HG03378 (cell line): ENCODE measurements around the gene PDZK1.
"Not testable (repeated sequence)": the region's sequence is repeated elsewhere in the genome, so short reads cannot be mapped to it uniquely, and the experiment has no call there.

Source experiments
- ATAC-seq: cut with Tn5 transposase; IDR thresholded peaks from one replicate; pipeline ENCODE4 v1.9.1; 2021; ENCODE audit warnings: mild to moderate bottlenecking, moderate library complexity; ENCODE audit not compliant: unreplicated experiment

Gene PDZK1

GRCh38 chr1:145707183-145707867 is at the start of gene PDZK1:
PDZK1 (minus strand) TSS chr1:145707368; CDS start chr1:145688021, 19,347 bp downstream.
- no peak for ATAC-seq

DNA sequence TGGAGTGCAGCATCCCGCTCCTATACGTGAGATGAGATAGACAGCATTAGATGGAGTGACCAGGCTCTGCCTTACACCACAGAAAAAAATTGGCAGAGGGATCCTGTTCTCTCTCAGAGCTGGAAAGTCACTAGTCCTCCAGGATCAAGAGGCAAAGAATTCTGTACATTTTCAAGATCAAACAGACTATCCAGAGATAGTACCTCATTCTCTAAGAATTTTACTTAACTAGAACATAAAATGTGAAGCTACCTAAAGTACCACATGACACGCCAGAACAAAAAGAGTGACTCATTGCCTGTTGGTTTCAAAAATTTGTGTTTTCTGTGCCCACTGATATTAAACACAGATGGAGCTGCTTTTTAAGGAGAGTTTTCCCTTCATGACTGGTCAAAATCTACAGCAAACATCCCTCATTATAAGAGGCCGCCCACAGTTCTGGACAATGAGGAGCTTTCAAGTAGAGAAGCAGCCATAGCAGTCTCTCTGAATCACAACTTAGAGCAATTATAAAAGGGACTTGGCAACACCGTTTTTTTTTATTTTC is 44.4 kb upstream of the PDZK1 start:
- no peak for ATAC-seq

GRCh38 chr1:145750426-145750825 is 43.3 kb upstream of the PDZK1 start:
- ATAC-seq = no peak

DNA sequence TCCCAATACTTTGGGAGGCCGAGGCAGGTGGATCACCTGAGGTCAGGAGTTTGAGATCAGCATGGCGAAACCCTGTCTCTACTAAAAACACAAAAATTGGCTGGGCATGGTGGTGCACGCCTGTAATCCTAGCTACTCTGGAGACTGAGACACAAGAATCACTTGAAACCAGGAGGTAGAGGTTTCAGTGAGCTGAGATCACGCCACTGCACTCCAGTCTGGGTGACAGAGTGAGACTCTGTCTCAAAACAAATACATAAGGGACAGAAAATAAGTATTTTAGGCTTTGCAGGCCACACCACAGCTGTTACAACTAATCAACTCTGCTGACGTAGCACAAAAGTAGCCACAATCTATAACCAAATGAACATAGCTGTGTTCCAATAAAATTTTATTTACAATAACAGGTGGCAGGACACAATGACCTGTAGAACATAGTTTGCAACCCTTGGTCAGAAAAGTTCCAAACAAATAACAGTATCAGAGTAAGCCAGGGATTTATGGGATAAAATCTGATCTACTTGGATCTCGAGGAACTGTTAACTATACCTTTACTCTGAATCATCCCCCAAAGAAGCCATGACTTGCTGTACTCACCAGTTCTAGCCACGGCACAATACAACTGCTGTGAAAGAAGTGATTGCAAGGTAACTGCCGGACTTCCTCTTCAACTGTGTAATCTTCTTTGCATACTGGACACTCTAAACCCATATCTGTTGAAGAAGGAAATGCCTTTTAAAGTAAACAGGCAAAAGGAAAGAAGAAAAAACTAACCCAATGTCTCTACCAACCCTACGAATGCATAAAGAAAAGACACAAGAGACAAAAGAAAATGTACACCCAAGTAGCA is 40.5 kb upstream of the PDZK1 start:
- ATAC-seq = no peak

- no peak for ATAC-seq
These were observed 33.1 kb upstream of the PDZK1 start for GRCh38 chr1:145740269-145740668.

DNA sequence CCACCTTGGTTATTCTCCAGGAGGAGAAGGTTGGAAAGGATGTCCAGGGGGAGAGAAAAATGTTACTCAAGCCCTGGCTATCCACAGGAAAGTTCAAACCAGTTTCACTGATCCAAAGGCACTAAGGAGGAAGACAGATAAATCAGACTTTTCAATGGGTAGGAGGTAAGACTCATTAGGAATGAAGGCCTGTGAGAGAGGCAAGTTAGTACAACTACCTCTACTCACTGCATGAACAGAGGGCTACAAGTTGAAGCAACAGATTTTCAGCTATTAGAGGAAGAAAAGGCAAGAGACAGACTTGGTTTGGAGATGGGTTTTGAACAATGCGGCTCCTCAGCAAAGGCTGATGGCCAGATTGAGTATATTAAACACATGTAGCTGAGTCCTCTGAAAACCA is 29.0 kb upstream of the PDZK1 start:
- no peak for ATAC-seq

- ATAC-seq = no peak
These were observed 23.7 kb upstream of the PDZK1 start for GRCh38 chr1:145730900-145731299.

DNA sequence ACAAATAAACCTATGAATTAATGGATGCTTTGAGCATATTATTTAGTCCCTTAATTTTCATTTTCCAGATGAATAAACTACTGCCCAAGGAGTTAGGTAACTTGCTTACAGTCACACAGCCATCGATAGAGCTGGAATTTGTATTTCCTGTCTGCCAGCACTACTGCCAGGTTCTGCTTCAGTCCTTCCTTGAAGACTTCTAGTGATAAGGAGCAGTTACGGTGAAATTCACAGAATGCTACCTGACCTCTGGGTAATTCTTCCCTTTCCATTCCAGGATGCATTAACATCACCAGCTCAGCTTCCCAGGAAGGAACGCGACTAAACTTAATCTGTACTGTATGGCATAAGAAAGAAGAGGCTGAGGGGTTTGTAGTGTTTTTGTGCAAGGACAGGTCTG is 23.3 kb upstream of the PDZK1 start:
- no peak for ATAC-seq

DNA sequence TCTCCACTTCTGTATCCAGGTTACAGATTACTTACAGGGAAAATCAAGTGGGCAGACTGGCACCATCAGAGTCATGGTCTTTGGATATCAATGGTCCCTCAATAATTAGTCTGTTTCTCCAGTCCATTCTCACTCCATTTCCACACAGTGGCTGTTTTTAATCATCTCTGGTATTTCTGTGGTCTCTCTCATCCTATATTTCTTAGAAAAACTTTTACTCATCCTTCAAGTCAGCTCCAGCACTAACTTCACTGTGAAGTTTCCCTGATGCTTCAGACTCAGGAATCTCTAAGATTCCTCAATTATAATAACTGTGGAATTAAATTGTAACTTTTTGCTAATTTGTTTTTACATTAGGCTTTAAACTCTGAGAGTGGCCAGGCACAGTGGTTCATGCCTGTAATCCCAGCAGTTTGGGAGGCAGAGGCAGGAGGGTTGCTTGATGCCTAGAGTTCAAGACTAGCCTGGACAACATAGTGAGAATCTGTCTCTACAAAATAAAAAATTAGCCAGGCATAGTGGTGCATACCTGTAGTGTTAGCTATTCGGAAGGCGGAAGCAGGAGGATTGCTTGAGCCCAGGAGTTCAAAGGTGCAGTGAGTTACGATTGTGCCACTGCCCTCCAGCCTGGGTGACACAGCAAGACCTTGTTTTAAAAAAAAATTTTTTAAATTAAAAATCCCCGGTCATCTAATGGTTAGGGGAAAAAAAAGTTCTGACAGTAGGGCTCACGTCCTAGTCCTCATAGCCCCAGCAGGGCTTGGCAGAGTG is 22.7 kb upstream of the PDZK1 start:
- no peak for ATAC-seq

- ATAC-seq = no peak
These were observed 22.0 kb upstream of the PDZK1 start for GRCh38 chr1:145729196-145729595.

DNA sequence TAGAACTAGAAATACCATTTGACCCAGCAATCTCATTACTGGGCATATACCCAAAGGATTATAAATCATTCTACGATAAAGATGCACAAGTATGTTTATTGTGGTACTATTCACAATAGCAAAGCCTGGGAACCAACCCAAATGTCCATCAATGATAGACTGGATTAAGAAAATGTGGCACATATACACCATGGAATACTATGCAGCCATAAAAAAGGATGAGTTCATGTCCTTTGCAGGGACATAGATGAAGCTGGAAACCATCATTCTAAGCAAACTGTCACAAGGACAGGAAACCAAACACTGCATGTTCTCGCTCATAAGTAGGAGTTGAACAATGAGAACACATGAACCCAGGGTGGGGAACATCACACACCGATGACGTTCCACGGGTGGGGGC is 19.0 kb upstream of the PDZK1 start:
- ATAC-seq = not testable (repeated sequence)

GRCh38 chr1:145720878-145721671 is 13.9 kb upstream of the PDZK1 start:
- ATAC-seq = peak; percentile 54

GRCh38 chr1:145720556-145720877 is 13.3 kb upstream of the PDZK1 start:
- no peak for ATAC-seq

DNA sequence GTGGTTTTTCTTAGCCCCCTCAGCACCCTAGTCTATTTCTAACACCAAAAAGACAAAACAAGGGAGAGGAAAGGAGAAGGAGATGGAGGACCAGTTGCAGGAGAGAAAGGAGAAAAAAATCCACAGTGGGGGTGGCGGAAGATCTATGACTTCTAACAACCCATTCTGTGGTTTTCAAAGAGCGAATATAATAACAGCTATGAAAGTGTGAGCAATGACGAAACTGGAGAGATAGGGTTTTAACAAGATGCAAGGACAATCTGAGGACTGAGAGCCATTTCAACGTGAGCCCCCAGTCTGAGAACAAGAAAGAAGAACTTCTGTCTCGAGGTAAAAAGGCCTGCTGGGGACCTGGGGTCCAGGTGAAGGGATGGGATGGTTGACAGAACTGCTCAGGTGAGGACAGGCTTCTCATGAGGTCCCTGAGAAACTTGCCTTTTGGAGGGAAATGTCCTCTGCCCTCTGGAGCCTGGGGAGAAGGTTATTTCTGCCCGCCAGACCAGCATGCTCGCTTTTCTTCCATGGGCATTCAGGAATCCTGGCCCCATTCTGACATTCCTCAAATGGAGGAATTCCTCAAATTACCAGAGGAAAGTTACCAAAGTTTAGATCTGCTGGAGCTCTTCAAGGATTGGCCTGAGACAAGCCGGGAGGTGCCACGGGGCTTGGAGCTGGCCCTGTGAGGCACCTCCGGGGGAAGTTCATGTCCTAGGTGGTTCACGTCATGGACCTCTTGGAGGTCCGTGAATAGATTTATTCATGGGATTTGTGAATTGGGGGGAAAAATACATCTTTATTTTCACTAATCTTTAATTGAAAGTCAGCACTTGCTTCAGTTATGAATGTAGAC is 12.3 kb upstream of the PDZK1 start, which contains the start of gene CD160:
CD160 (plus strand) TSS at position 270 of the 850 bp plus-strand sequence. CDS start 8,829 bp downstream, outside the sequence.
- no peak for ATAC-seq

DNA sequence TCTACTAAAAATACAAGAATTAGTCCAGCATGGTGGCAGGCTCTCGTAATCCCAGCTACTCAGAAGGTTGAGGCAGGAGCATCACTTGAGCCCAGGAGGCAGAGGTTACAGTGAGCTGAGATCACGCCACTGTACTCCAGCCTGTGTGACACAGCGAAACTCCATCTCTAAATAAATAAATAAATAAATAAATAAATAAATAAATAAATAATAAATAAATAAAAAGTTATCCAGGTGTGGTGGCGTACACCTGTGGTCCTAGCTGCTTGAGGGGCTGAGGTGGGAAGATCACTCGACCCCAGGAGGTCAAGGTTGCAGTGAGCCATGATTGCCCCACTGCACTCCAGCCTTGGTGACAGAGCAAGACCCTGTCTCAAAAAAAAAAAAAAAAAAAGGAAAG is 11.3 kb upstream of the PDZK1 start:
- not testable (repeated sequence) for ATAC-seq

- ATAC-seq = no peak
These were observed 10.7 kb upstream of the PDZK1 start for GRCh38 chr1:145717833-145718232.

DNA sequence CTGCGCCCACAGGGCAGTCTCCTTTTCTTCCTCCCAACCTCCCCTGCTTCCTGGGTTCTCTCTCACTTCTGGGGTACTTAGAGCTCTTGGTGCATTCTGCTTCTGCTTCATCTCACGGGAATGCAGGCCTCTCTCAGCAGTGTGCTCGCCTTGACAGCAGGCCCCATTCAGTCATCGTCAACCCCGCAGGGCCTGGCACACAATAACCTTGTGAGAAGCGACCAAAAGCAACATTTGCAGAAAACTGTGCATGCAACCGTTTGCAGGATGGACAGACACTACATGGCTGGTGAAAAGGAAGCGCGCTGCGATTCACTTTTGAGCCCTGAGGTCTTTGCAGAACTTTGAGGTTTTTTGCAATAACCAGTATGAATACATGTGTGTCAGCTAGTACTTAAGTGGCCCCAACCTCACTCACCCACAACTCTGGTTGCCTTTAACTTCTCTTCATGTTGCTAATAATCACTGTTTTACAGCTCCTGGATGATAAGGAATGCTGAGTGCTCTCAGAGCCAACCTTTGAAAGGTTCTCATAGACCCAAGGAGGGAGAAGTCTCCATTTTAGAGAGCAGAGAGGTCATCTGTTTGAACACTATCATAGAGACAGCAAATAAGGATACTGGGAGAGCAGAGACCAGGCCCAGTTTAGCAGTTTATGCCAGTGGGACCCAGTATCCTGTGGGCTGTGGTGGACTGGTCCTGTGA is 9.6 kb upstream of the PDZK1 start:
- ATAC-seq = no peak

DNA sequence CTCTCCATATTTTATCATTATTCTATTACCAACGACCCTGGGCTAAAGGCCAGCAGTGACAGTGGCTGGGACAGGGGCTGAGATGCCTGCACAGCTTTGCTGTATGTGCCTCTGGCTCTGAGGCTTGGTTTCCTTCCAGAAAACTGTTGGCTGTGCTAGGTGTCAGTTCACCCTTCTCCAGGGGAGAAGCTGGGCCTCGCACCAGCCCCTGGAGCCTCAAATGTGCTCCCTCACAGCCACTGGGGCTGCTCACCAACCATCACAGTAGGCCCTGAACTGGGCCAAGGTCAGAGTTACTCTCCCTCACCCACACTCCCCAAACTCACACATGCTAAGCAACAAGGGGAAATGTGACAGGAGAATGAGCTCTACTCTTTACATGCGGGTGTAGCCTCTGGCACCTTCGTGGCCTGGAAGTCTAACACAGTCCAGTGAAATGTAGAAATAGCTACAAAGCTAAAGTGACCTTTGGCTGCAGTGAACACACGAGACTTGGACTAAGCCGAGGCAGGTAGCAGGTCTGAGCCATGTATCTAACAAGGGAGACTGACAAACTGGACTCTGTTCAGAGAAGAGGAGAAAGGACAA is 7.5 kb upstream of the PDZK1 start:
- ATAC-seq = no peak
